ENCODE measurements around the gene CCNY.

Gene CCNY

DNA sequence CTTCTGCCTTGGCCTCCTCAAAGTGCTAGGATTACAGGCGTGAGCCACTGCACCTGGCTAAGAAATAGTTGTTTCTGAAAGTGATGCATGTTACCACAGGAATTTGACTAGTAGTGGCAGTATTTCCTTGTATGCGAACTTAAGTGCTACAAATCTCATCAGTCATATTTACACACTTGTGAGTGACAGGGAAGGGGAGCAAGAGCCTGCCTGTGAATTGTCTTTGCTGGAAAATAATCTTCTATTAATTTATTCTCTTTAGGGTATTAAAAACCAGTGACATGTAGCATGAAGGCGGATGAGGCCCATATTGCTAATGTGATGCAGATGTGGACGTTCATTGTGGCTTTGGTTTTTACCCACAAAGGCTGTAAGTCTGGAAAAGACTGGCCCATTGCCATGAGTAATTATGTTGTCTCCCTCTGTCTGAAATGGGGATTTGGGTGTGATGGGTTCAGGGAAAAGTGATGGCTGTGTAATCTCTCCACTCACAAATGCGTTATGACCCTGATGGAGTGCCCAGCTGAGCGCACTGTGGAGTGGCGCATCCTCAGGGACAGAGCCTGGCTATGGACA, 97.6 kb downstream of the CCNY start:
- DNase-seq: peak; percentile 19

GRCh38 chr10:35434533-35434932, 98.2 kb downstream of the CCNY start:
- DNase-seq: no peak

DNA sequence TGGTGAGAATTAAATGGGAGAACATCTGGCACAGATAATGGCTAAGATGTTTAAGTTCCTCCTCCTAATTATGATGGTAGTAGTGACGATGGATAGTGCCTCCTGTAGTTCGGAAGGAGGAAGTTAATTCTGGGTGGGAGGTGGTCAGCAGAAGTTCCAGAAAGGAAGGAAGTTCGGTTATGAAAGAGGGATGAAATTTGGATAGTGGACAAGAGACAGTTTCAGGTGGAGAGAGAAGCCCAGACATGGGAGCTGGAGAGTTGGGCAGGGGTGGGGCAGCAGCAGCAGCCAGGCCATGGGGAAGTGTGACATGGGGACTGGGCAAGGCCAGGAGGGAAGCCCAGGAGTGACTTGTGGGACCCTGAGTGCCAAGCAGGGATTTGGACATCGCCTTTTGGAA, 99.5 kb downstream of the CCNY start:
- DNase-seq: no peak

DNA sequence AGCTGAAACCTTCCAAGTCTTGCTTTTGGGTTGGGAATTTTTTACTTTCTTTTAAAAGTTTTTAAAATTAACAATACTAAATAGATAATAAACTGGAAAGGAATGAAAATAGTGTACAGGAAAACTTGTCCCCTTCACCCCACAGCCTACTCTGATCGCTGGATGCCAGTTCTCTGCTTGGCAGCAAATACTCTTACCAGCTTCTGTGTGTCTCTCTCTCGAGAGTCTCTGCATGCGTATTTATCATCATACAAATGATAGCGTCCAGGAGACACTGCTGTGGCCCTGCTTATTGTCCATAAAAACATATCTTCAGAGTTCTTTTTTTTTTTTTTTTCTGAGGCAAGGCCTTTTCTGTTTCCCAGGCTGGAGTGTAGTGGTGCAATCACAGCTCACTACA, 101.5 kb downstream of the CCNY start:
- DNase-seq: no peak

GRCh38 chr10:35438718-35439571, 102.6 kb downstream of the CCNY start:
- no peak for DNase-seq

- no peak for DNase-seq
Measured at GRCh38 chr10:35440016-35440415, 103.7 kb downstream of the CCNY start.

DNA sequence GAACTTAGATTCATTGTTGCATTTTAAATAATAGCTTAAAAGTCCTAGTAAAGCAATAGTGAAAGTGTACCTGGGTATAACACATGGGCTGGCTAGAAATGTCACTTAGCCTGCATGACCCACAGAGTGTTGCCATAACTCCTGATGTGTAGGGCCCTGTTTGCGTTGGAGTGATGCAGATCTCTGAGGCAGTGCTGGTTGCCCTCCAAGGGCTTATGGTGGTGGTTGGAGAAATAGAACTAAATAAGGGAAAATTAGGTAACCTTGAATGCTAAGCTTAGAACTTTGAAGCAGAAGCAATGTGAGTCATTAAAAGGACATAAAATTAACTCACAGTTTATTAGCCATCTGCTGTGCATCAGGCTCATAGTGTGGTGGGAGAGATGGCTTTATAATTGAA, 105.7 kb downstream of the CCNY start:
- DNase-seq: peak; percentile 28

DNA sequence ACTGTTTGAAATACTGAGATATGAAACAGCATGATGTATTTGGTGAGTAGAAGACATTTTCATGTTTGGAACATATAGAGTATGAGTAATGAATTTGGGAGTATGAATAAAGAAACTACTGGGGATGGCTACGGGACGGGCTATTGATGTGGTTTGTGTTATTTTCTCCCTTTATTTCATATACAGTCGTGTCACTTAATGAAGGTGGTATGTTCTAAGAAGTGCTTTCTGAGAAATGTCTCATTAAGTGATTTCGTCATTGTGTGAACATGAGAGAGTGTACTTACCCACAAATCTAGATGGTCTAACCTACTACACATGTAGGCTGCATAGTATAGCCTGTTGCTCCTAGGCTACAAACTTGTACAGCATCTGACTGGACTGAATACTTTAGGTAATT, 106.3 kb downstream of the CCNY start:
- no peak for DNase-seq

GRCh38 chr10:35443858-35444257, 107.5 kb downstream of the CCNY start:
- no peak for DNase-seq

- DNase-seq: no peak
Measured at GRCh38 chr10:35445150-35445884, 109.0 kb downstream of the CCNY start.

- no peak for DNase-seq
Measured at GRCh38 chr10:35446439-35446838, 110.1 kb downstream of the CCNY start.

DNA sequence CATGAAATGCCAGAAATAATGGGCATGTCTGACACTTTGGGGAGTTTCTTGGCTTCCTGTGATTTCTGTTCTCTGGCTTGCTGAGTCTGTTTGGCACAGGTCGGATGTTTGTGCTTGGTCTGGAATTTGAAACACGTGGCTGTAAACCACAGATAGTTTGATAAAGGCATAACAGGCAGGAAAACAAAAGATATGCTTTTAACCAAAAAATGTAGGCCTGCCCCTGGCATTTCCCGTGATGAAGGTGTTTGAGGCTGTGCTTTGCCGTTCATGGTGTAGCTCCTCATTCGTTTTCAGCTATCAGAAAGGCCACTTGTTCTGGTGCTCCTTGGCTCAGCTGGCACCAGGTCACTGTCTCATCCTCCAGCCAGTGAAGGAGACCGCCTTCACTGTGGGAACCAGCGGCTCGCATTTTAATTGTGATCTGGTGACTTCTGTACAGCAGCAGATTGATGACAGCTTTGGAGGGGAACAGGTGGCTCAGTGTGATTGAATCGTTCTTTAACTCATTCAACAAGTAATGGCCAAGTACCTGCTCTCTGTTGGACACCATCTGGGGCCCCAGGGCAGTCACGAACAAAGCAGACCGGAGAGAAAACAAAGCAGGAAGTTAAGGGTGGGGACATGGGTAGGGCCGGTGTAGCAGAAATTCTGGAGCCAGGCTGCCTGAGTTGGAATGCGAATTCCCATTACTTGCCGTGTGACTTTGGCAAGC, 111.5 kb downstream of the CCNY start:
- peak; percentile 41 for DNase-seq

- DNase-seq: no peak
Measured at GRCh38 chr10:35448687-35449662, 112.7 kb downstream of the CCNY start.

DNA sequence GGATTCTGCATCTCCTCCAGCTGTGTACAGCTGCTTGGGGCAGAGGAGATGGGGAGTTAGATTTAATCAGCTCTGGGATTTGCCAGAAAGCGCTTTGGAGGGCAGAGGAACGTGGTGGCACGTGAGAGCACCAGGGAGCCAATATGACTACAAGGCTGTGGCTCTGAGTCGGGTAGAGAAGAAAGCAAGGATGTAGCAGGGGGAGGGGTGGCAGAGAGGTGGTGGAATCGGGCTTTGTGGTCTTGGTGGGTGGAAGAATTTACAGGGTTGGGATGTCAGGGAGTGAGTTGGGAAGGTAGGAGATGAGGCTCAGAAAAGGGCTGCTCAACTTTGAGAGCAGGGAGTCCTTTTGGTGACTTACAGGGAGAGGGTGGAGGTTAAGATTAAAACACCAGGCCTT, 113.6 kb downstream of the CCNY start:
- DNase-seq: no peak

DNA sequence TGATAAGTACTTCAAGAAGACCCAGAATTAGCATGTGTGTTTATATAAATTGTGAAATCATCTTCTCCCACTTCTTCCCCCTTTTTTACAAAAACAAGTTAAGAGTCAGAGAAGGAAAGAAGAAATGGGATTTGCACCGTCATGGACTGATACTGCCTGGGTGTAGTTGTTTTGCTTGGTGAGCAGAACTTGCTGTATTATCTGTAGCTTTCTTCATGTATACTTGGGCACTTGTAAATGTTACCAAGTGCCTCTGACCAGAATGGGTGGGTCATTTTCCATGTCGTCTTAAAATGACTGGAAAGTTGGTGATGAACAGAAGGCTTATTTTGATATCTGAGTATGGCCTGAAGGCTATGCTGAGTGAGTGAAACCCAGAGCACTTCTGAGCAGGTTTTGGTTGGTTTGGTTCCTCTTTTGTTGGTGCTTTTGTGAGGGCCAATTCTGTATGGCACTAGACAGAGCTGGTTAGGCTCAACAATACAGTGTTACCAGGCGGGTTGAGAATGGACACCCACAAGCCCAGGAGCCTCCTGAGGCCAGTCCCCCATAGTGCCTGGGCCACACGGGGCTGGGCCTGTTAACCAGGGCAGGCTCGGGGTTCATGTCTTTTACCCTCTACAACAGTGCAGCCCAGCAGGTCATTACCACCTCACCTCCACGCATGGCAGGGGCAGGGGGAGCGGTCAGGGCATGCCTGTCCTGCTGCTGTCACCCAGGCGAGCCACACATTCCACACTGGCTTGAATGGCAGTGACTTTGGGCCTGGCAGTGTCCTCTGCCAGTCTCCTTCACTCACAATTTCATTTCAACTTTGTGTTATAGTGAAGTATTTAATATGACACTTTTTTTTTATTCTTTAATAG, 115.1 kb downstream of the CCNY start:
- no peak for DNase-seq

GRCh38 chr10:35452171-35452570, 115.9 kb downstream of the CCNY start:
- DNase-seq: no peak

GRCh38 chr10:35452847-35453246, 116.5 kb downstream of the CCNY start:
- DNase-seq: no peak

GRCh38 chr10:35453855-35454532, 117.7 kb downstream of the CCNY start:
- DNase-seq: peak; percentile 80

DNA sequence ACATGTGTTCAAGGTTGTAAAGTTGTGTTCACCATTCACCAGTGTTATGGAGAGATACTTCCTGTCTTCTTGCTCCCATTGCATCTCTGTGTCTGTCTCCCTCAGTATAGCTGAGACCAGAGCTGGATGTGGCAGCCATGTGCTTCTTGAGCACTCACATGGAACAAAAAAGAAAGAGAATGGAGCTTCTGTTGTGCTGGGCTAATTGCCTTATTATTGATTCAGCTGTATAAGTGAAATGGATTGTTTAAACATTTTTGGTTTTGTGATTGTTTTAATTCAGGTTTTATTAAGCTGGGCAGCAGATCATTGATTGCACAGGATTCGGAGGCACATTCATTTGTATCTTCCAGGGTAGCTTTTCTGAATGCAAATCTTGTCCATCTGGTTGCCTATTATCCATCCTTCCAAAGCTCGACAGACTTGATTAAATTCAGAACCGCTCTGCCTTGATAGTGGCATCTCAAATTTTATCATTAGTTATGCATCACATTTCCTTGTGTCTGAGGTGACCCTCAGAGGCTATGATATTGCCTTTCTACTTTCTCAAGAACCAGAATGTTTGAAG, 119.9 kb downstream of the CCNY start:
- DNase-seq: no peak

- no peak for DNase-seq
Measured at GRCh38 chr10:35456784-35457183, 120.5 kb downstream of the CCNY start.

Measured in HCEC 1CT (cell line).